ENCODE measurements around the gene SPRY1. TPM values are rescaled to one million over a fixed set of nuclear protein-coding genes. Genes with fewer than 3 reads are reported as not detected.
A peak's percentile ranks its signal among the peaks of the same experiment; 100 is the strongest.

Gene SPRY1
- total and polyA plus RNA-seq, 2 donors from 2014 or later, result 18.3 to 134 TPM

GRCh38 chr4:123398853-123399626, 2.4 kb downstream of the SPRY1 start:
- Histone ChIP-seq H3K27ac (ENCODE audit: low read depth in 2 of 2, low read length in 2 of 2) (peak overlapping the region; percentile 88 to 94), H3K36me3 (ENCODE audit: control insufficient read depth in 2 of 3, insufficient read depth in 3 of 3, low read length in 3 of 3) (peaks cover 7 to 20% (median 10%) of the 10 kb centered on the region in 3 donors), H3K9ac (ENCODE audit: low read length in 3 of 3) (peak overlapping the region; percentile 79 to 82 (median 81)), H3K4me3 (ENCODE audit: low read length in 3 of 3) (peak overlapping the region; percentile 80 to 99 (median 84)), H3K27me3 (ENCODE audit: control insufficient read depth, insufficient read depth, low read length) (no peaks in the 10 kb centered on the region), H3K4me1 (ENCODE audit: control insufficient read depth in 2 of 3, insufficient read depth in 2 of 3, low read depth in 1 of 3, low read length in 3 of 3) (peaks cover 4 to 9% (median 6%) of the 10 kb centered on the region in 3 donors), H3K9me3 (ENCODE audit: control insufficient read depth in 2 of 3, insufficient read depth in 1 of 3, low read length in 3 of 3) (no peaks in the 10 kb centered on the region)
- intact Hi-C loops (cut with DNase I), result no loop called here
- FAIRE-seq, result no peak
- peak; percentile 59 to 92 (median 80) for DNase-seq
- peak; percentile 15 for TF ChIP-seq CTCF (IDR thresholded peaks at IDR 0.05; ENCODE audit: borderline replicate concordance, extremely low read depth, insufficient read depth)

GRCh38 chr4:123399627-123400358, 3.2 kb downstream of the SPRY1 start:
- peak overlapping the region; percentile 88 to 94 for H3K27ac ChIP-seq (ENCODE audit: low read depth in 2 of 2, low read length in 2 of 2)
- peak in 3 of 5 donors; percentile 37 to 85 (median 73) for DNase-seq
- intact Hi-C loops (cut with DNase I), result loop anchor here (10.0 kb wide), 1 partner anchor 155 kb away; no protein-coding TSS in a partner anchor
- peaks cover 7 to 23% (median 10%) of the 10 kb centered on the region in 3 donors for H3K36me3 ChIP-seq (ENCODE audit: control insufficient read depth in 2 of 3, insufficient read depth in 3 of 3, low read length in 3 of 3)
- no peak for FAIRE-seq
- no peaks in the 10 kb centered on the region for H3K27me3 ChIP-seq (ENCODE audit: control insufficient read depth, insufficient read depth, low read length)
- peak overlapping the region; percentile 79 to 82 (median 81) for H3K9ac ChIP-seq (ENCODE audit: low read length in 3 of 3)
- TF ChIP-seq CTCF (IDR thresholded peaks at IDR 0.05; ENCODE audit: borderline replicate concordance, extremely low read depth, insufficient read depth), result no peak
- H3K4me1 ChIP-seq (ENCODE audit: control insufficient read depth in 2 of 3, insufficient read depth in 2 of 3, low read depth in 1 of 3, low read length in 3 of 3), result peaks cover 4 to 9% (median 6%) of the 10 kb centered on the region in 3 donors
- H3K4me3 ChIP-seq (ENCODE audit: low read length in 3 of 3), result peak overlapping the region; percentile 80 to 99 (median 84)
- no peaks in the 10 kb centered on the region for H3K9me3 ChIP-seq (ENCODE audit: control insufficient read depth in 2 of 3, insufficient read depth in 1 of 3, low read length in 3 of 3)

GRCh38 chr4:123401271-123402120, 4.9 kb downstream of the SPRY1 start:
- Histone ChIP-seq H3K36me3 (ENCODE audit: control insufficient read depth in 2 of 3, insufficient read depth in 3 of 3, low read length in 3 of 3) (peaks cover 9 to 23% (median 10%) of the 10 kb centered on the region in 3 donors), H3K27ac (ENCODE audit: low read depth in 2 of 2, low read length in 2 of 2) (peak overlapping the region; percentile 30 to 37), H3K27me3 (ENCODE audit: control insufficient read depth, insufficient read depth, low read length) (no peaks in the 10 kb centered on the region), H3K4me1 (ENCODE audit: control insufficient read depth in 2 of 3, insufficient read depth in 2 of 3, low read depth in 1 of 3, low read length in 3 of 3) (peaks cover 4 to 14% (median 6%) of the 10 kb centered on the region in 3 donors), H3K4me3 (ENCODE audit: low read length in 3 of 3) (peak overlapping the region; percentile 80 to 99 (median 84)), H3K9me3 (ENCODE audit: control insufficient read depth in 2 of 3, insufficient read depth in 1 of 3, low read length in 3 of 3) (no peaks in the 10 kb centered on the region), H3K9ac (ENCODE audit: low read length in 3 of 3) (peak overlapping the region in 2 of 3 donors; percentile 81 to 82)
- intact Hi-C loops (cut with DNase I), result loop anchor here (10.0 kb wide), 1 partner anchor 153 kb away; no protein-coding TSS in a partner anchor
- no peak for TF ChIP-seq CTCF (IDR thresholded peaks at IDR 0.05; ENCODE audit: borderline replicate concordance, extremely low read depth, insufficient read depth)
- FAIRE-seq, result no peak
- peak in 1 of 5 donors; percentile 52 for DNase-seq
